Suppressor macrophage (primary cell): ENCODE data around the gene IGFALS.

Experiments
- DNase-seq, 4 experiments: peaks; one replicate each; pipeline ENCODE4 v3.0.0-alpha.2; 2020 to 2022

Gene IGFALS

DNA sequence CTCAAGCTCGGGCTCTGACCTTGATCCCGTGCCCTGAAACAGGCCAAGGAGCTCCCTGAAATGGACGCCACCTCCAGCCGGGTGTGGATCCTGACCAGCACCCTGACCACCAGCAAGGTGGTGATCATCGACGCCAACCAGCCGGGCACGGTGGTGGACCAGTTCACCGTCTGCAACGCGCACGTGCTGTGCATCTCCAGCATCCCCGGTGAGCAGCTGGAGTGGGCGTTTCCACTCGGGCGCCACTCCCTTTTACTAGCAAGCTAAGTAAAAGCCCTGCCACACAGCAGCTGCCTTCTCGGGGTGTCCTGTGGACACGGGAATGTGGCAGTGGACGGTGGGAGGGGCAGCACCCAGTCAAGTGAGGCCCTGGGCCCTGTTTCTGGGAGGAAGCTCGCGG, 28.5 kb downstream of the IGFALS start:
- DNase-seq: no peak

GRCh38 chr16:1763521-1764511, 29.7 kb downstream of the IGFALS start:
- DNase-seq: no peak

- DNase-seq: no peak
Measured at GRCh38 chr16:1762879-1763520, 30.5 kb downstream of the IGFALS start.

DNA sequence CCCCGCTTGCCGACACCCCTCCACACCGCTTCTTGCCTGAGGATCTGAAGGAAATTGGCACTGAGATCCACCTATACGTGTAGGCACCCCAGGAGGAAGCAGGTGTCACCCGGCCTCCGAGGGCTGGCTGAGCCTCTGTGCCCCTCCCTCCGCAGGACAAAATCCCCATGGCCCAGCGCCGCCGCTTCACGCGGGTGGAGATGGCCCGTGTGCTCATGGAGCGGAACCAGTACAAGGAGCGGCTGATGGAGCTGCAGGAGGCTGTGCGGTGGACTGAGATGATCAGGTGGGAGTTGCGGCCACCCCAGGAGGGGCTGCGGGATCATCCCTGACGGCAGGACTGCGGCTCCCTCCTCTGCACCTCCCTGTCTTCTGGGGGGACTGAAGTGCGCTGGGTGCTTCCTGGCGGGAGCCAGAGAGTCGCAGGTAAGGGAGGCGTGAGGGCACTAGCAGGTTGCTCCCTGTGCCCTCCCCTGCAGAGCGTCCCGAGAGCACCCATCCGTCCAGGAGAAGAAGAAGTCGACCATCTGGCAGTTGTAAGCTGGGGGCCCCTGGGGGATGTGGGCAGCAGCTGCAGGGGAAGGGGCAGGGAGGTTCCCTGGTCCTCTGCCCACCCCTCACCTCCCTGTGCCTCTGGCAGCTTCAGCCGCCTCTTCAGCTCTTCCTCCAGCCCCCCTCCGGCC, 31.2 kb downstream of the IGFALS start:
- no peak for DNase-seq

- no peak for DNase-seq
Measured at GRCh38 chr16:1761751-1762150, 31.8 kb downstream of the IGFALS start.

- no peak for DNase-seq
Measured at GRCh38 chr16:1760911-1761310, 32.6 kb downstream of the IGFALS start.

DNA sequence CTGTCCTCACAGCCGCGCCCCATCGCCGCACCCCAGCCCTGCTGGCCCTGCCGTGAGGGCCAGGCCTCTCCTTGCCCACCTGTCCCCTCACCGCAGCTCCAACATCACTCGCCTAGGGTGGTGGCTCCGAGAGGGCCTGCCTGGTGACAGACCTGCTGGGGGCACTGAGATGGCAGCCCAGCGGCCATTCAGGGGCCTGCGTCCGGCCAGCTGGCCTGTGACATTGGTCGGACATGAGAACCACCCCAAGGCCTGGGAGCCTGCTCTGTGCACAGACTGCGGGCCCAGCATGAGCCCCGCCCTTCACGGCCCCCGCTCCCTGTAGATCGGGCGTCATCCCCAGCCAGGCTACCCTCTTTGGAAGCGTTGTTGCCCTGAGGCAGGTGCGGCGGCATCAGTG, 34.0 kb downstream of the IGFALS start:
- no peak for DNase-seq

DNA sequence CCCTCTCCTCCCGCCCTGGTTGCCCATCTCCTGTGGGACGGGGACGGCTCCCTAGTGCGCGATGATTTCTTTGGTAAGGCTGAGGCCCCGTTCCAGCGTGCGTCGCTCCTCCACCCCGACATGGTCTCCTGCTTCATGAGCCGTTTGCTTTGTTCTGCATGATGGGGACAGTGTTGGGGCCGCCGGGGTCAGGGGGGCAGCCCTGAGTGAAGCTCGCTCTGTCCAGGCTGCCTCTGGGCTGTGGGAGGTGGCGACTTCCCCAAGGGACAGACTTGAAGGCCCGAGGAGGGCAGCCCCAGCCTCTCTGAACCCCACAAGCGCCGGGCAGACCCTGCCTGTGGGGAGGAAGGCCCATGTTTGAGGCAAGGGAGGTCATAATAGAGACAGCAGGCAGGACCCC, 34.6 kb downstream of the IGFALS start:
- DNase-seq: no peak

DNA sequence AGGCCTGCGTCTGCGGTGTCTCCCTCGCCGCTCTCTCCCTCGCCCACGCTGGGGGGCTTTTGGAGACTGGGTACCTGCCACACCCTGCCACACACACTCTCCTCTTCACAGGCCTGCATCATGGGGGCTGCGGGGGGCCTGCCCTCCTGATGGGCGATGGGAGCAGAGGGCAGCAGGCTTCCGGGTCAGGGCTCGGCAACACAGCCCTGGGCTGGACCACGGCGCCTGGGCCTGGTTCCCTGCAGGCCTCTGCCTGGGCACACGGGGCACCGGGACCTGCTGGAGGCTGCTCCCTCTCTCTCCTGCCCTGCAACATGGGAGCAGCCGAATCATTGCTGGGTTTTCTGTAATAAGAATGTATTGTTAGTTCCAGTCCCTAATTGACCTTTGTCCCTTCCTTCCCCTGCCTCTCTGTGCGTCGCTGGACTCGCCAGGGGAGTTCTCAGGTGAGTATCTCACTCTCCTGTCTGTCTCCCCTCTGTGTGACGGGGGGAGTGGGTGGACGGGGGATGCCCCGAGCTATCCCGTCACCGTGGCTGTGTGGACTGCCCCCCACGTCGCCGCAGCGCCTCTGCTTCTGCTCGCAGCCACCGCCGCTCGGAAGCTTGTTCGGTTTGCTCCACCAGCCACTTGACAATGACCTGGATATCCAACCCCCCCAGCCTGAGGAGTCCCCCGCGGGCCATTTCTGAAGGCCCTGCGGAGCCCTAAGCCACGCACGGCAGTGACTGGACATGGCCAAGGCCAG, 35.6 kb downstream of the IGFALS start:
- no peak for DNase-seq

DNA sequence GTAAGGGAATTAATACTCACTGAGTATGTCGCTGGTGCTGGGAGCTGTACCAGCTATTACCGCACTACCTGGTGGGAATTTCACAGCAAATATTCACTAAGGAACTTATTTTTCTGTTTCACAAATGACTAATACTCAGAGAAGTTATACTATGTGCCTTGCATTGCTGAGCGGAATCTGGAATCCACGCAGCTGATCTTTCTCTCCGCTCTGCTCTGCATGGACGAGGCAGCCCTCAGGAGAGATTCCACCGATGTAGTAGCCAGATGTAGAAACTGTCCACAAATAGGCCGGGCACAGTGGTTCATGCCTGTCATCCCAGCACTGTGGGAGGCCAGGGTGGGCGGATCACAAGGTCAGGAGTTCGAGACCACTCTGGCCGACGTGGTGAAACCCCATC, 39.3 kb downstream of the IGFALS start:
- no peak for DNase-seq

GRCh38 chr16:1752853-1753252, 40.7 kb downstream of the IGFALS start:
- DNase-seq: no peak

DNA sequence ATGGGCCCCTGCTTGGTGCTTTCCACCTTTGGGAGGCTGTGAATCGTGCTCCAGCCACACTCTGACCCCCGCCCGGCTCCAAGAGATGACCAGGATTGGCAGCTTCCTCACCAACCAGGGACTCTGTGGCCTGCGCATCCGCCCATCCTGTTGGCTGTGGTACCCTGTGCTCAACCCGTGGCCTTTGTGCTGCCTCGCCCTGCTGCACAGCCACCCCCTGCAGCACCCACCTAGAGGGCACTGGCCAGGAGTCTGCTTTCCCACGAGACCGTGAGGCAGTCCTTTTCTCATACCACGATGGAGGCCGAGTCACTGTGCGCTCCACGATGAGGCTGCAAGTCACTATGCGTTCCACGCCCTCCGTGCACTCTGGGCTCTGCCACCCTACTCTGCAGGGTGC, 41.6 kb downstream of the IGFALS start:
- DNase-seq: no peak

DNA sequence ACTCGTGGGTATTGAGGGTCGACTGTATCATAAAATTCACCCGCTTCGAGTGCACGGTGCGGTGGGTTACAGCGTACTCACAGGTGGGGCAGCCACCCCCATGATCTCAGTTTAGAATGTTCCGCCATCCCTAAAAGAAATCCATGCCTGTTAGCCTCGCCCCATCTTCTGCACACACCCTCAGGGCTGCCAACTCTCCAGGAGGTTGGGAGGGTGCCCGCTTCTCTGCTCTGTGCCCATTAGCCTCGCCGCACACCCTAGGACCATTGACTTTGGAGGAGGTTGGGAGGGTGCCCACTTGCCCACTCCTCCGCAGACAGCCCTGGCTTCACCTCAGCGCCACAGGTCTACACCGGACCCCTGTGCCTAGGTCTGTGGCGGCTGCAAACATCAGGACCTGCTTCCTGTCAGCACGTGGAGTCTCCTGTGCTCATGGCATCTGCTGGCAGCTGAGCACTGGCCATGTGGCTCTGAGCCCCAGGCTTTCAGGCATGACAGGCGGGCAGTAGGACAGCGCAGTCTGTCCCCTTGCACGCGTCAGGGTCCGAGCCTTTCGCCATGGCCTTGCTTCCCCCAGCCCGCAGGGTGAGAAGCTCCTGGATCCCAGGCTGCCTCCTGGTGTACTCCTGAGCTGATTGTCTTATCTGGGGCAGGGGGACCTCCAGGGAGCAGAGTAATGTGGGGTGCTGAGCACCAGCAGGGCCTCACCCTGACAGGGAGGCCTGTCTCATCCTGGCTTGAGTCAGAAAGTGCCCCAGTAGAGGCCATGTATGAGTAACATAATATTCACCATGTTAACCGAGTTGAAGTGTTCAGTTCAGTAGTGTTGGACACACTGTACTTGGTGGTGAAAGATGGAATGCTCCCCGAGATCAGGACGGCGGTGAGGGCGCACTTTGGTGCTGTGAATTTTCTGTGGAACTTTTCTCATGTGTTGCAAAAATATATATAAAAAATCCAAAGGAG, 44.1 kb downstream of the IGFALS start:
- DNase-seq: no peak

DNA sequence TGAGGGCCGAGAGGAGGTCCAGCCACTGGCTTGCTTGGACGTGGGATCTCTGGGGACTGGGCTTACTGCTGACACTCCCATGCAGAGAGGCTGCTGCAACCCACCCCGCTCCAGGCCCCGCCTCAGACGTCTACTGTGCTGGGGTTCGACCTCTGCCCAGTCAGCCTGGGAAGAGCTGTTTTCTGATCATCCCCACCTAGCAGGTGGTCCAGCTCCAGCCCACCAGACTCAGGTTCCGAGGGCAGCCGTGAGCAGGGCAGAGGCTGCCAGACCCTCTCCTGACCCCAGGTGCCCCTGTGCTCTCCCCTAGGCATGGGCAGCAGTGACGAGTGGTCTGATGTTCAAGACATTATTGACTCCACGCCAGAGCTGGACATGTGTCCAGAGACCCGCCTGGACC, 45.6 kb downstream of the IGFALS start:
- DNase-seq: no peak

DNA sequence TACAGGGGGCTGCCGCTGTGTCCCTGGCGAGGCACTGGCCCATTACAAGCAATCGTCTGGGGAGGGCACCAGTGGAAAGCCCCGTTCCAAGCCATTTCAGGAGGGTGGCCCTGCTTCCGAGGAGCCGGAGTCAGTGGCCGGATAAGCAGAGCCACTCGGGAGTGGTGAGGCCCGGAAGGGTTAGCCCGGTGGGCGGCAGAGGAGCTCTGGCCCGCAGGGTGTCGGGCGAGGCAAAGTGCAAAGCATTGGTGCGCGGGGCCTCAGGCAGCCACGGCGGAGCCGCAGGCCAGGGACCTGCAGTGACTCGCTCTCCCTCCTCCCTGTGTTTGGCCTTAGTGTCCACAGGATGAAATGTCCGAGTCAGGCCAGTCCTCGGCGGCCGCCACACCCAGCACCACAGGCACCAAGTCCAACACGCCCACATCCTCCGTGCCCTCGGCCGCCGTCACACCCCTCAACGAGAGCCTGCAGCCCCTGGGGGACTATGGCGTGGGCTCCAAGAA, 46.8 kb downstream of the IGFALS start:
- DNase-seq: no peak

DNA sequence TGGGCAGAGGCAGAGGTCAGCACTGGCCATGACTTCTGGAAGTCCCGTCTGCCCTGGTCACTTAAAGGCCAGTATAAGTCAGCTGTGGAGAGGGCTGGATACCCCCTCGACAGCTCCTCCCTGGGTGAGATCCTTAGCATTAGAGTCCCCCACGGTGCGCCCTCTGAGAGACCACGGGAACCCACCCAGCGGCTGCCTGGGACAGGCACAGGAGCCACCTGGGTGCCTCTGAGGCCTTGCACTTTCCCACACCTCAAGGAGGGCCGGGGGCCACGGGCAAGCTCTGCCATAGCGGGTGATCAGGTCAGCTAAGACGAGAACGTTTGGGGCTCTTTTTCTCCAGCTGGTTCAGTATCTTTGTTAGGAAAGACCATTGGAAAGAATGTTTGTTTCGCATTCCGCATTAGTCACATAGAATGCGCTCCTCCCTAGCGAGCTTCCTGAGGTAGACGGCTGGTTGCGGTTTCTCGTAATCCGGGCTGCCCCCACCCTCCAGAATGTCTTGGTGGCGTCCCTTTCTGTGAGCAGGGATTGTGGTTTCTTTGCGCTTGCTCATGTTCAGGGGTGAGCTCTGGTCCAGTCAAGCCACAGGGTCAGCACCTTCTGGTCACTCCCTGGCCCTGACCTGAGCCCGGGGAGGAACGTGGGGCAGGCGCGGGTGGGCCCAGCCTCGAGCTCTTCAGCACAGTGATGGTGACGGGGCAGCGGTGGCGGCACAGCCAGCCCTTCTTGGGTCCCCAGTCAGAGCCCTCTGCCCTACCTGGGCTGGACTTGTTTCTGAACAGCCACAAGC, 47.4 kb downstream of the IGFALS start:
- DNase-seq: no peak

DNA sequence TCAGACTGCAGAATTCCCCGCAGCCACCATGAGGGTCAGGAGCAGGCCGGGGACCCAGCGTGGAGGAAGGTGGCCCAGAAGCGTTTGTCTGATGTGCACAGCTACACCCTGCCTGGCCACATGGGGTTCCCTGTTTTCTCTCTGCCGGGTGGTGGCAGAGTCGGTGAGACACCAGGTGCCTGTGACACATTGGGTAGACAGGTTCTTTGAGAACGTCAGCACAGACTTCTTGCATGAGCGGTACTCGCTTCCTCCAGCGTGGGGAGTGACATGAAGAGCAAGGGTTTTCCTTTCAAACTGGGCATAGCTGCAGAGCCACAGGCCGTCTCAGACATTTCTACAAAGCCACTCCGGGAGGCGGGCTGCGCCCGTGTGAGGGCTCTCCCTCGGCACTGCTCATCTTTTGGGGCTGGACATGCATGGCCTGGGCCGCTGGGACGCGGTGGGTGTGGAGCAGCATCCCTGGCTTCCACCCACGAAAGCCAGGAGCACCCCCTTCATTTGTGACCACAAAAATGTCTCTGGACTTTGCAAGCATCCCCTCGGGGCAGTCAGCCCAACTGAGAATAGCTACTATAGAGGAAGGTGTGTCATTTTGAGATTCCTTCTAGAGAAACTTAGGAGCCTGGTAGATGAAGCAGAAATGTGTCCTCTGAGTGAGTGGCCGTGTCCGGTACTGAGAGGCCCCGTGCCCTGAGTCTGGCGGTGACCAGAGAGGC, 48.2 kb downstream of the IGFALS start:
- no peak for DNase-seq

- DNase-seq: no peak
Measured at GRCh38 chr16:1744338-1744840, 49.1 kb downstream of the IGFALS start.
